GM12878 (cell line): ENCODE measurements around the gene FGD3. TPM values are rescaled to one million over a fixed set of nuclear protein-coding genes. Genes with fewer than 3 reads are reported as not detected.

ENCODE experiments used
- ATAC-seq: fragments of 200-7000 bp; cut with Tn5 transposase; 3 replicates; pipeline ENCODE4 v1.9.1; 2020; ENCODE audit warnings: mild to moderate bottlenecking, moderate library complexity
- BruUV-seq: library from RNA; stranded (reverse); fragments of 400-500 nt; replicated peaks from 2 replicates; lab custom pipeline; 2021; lab: Mats Ljungman, UMichigan
- CTCF ChIA-PET: fragments of 300-600 bp; sonication (Branson Sonifier 250); formaldehyde crosslinking; extraction: SDS; loops from one replicate; lab custom pipeline; 2021; ENCODE audit warnings: inconsistent platforms; lab: Yijun Ruan, JAX
- POLR2A ChIA-PET: fragments of 350-600 bp; formaldehyde crosslinking; extraction: SDS; loops from one replicate; lab custom pipeline; 2021; ENCODE audit warnings: inconsistent platforms; lab: Charles Lee
- RAD21 ChIA-PET: fragments of 300-600 bp; sonication (Branson Sonifier 250); formaldehyde crosslinking; loops from one replicate; lab custom pipeline; 2023; ENCODE audit warnings: antibody characterized with exemption; ENCODE audit not compliant: unreplicated experiment; lab: Charles Lee
- SMC1A ChIA-PET: fragments of 300-600 bp; sonication (Branson Sonifier 250); formaldehyde crosslinking; loops from one replicate; lab custom pipeline; 2023; ENCODE audit not compliant: unreplicated experiment, uncharacterized antibody; lab: Charles Lee
- DNase-seq: peaks from one replicate; pipeline ENCODE4 v3.0.0-alpha.2; 2011; ENCODE audit warnings: low read depth, low spot score
- FAIRE-seq: peaks from 3 replicates; lab custom pipeline; 2011; peaks lifted over from hg19 to GRCh38; lab: Jason Lieb, UNC
- H2AFZ ChIP-seq: 2 replicates; pipeline ENCODE4 v1.6.0; 2011; ENCODE audit warnings: low read depth, low read length, control low read depth; ENCODE audit not compliant: control insufficient read depth
- H3K27ac ChIP-seq: 2 replicates; pipeline ENCODE4 v1.5.1; 2011; ENCODE audit warnings: control low read depth; ENCODE audit not compliant: control insufficient read depth, insufficient read depth
- H3K27me3 ChIP-seq, 2 experiments: replicated peaks in 1 of 2; 2 replicates each; pipeline versions ENCODE4 v1.6.0 to v1.6.1; 2011; ENCODE audit warnings: low read length in 1 of 2; ENCODE audit not compliant: control insufficient read depth in 2 of 2, insufficient read depth in 2 of 2
- H3K36me3 ChIP-seq, 2 experiments: 2 replicates each; pipeline ENCODE4 v1.5.1; 2011; ENCODE audit warnings: low read length in 1 of 2; ENCODE audit not compliant: control insufficient read depth in 2 of 2, insufficient read depth in 2 of 2
- H3K4me1 ChIP-seq: 2 replicates; pipeline ENCODE4 v1.6.1; 2011; ENCODE audit warnings: mild to moderate bottlenecking, low read length, moderate library complexity, mixed read lengths; ENCODE audit not compliant: control insufficient read depth, insufficient read depth
- H3K4me2 ChIP-seq: 2 replicates; pipeline ENCODE4 v1.6.0; 2011; ENCODE audit warnings: control low read depth; ENCODE audit not compliant: control insufficient read depth, insufficient read depth
- H3K4me3 ChIP-seq: fragments of 200-600 bp; sonication (generic); 2 replicates; pipeline ENCODE4 v1.5.1; 2016
- H3K79me2 ChIP-seq: 2 replicates; pipeline ENCODE4 v1.6.0; 2011; ENCODE audit warnings: low read length; ENCODE audit not compliant: control insufficient read depth, insufficient read depth
- H3K9ac ChIP-seq: 2 replicates; pipeline ENCODE4 v1.8.0; 2011; ENCODE audit warnings: low read length, control low read depth, mixed read lengths; ENCODE audit not compliant: control insufficient read depth, insufficient read depth
- H3K9me3 ChIP-seq: replicated peaks from 3 replicates; pipeline ENCODE4 v1.5.1; 2011; ENCODE audit warnings: mild to moderate bottlenecking, low read length; ENCODE audit not compliant: control insufficient read depth, insufficient read depth
- H4K20me1 ChIP-seq: 2 replicates; pipeline ENCODE4 v1.6.0; 2011; ENCODE audit not compliant: control insufficient read depth, insufficient read depth
- JUNB ChIP-seq: IDR thresholded peaks from 2 replicates; pipeline ENCODE4 v1.6.1; 2016; ENCODE audit warnings: antibody characterized with exemption, mild to moderate bottlenecking
- NBN ChIP-seq: fragments of 450-650 bp; IDR thresholded peaks from 2 replicates; pipeline ENCODE4 v1.6.1; 2016
- NFIC ChIP-seq: IDR thresholded peaks from 2 replicates; pipeline ENCODE4 v1.6.1; 2012; ENCODE audit warnings: low read depth, mild to moderate bottlenecking, inconsistent platforms, low read length, moderate library complexity
- TCF3 ChIP-seq: IDR thresholded peaks from 2 replicates; pipeline ENCODE4 v1.6.1; 2012; ENCODE audit warnings: low read depth, mild to moderate bottlenecking, low read length, borderline replicate concordance; ENCODE audit not compliant: insufficient read depth
- WGBS: methylation state at CpG from one replicate; pipeline ENCODE4 v1.1.6; 2016; ENCODE audit warnings: low lambda C conversion rate; ENCODE audit not compliant: insufficient replicate concordance, insufficient coverage; ENCODE audit errors: missing lambda C conversion rate; 5-methylcytosine and 5-hydroxymethylcytosine counted together
- in situ Hi-C: fragments of 300-500 bp; cut with MboI; formaldehyde crosslinking; loops from 9 replicates; pipeline ENCODE4 v1.14.3; 2018; ENCODE audit warnings: mixed read lengths
- intact Hi-C: fragments of 100-400 bp; cut with micrococcal nuclease; formaldehyde crosslinking; loops from one replicate; pipeline ENCODE4 v1.14.2; 2022; ENCODE audit not compliant: unreplicated experiment
- polyA plus RNA-seq, 11 experiments: library from polyadenylated mRNA; depleted of rRNA in 4 of 11; unstranded in 6 of 11; stranded (reverse) in 5 of 11; fragments of >200 nt; fragmentation: Nextera tagmentation in 4 of 11; fragmentation: Illumina TruSeq in 1 of 11; extraction: Ambion mirVana in 4 of 11; extraction: Trizol in 1 of 11; gene quantifications; 1 replicate in 1 of 11; 2 replicates in 10 of 11; pipeline versions ENCODE4 v1.2.1 to v1.2.3, GENCODE V29; 2011 to 2016; ENCODE audit warnings: inconsistent platforms in 2 of 11, missing spikeins in 2 of 11, low read depth in 1 of 11
- total RNA-seq, 4 experiments: library from RNA; depleted of rRNA in 3 of 4; stranded (reverse); fragments of >200 nt in 3 of 4; fragmentation: Illumina TruSeq in 1 of 4; extraction: Trizol in 1 of 4; gene quantifications; 2 replicates each; pipeline versions ENCODE4 v1.2.1 to v1.2.3, GENCODE V29; 2013 to 2021
- TF ChIP-seq, protein P1 (sequence below): IDR thresholded peaks from 2 replicates; pipeline ENCODE4 v1.6.1; 2011; ENCODE audit warnings: low read depth, mild to moderate bottlenecking, low read length, moderate library complexity, borderline replicate concordance; ENCODE audit errors: extremely low read depth
- TF ChIP-seq, protein P2 (sequence below): fragments of 450-650 bp; IDR thresholded peaks from 2 replicates; pipeline ENCODE4 v1.6.1; 2017; ENCODE audit warnings: mild to moderate bottlenecking, moderate library complexity

The FGD3 gene
- total and polyA plus RNA-seq, 10 of the 15 experiments (the other 5 are each of a cell fraction or from before 2014, with no cell fraction given), result 0.26 to 18.1 (median 12.4) TPM

DNA sequence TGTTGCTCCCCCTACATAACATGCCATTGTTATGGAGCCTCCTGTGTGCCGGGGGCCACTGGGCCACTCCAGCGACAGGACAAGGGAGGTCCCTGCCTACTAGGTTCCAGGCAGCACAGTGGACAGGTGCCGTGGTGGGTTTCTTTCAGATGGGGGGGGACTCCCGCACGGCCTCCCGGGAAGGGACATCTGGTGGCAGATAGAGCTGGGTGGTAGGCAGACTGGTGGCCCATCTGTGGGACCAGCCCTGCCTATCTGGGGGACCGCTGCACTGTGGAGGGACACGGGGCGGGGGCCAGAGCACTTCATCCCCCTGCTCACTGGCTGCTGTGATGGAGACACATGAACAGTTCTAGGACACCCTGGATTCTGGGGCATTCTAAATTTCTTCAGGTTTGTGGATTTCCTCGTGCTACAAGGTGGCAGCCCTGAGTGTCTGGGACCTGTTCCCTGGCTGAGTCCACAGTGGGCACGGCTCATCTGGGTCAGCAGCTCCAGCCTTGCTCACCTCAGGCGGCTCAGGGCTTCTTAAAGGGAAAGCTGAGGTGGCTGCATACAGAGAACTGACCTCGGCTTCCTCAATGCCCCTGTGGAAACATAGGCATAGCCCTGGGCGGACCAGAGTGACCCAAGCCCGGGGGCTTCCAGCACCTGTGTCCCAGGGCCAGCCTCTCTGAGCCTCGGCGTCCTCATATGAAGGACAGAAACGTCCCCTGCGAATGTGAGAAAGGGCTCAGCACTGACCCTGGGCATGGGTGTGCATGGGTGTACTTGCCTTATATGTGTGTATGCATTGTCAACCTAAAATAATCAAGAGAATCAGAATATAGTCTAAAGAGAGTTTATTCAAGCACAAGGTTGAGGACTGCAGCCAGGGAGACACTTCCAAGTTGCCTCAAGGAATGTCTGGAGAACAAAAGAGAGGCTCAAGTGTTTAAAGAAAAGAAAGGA lies 22.5 kb downstream of the FGD3 start:
- ChIA-PET CTCF (no interaction called here), RAD21 (no interaction called here), SMC1A (no interaction called here), POLR2A (interaction anchor here (1.0 kb wide), 1 partner anchor 15 kb away, joined by 4 read pairs; no protein-coding TSS in a partner anchor)
- no peaks in the 10 kb centered on the region for H3K27me3 ChIP-seq
- no peaks in the 10 kb centered on the region for H3K9me3 ChIP-seq
- no peak overlapping the region for H3K4me2 ChIP-seq
- in situ Hi-C loops, result no loop called here
- H3K27ac ChIP-seq, result no peak overlapping the region
- H3K36me3 ChIP-seq, result no peaks in the 10 kb centered on the region; a peak in 1 of 4 replicates
- peaks cover 2% of the 10 kb centered on the region; the same call in 1 of the 2 replicates for H4K20me1 ChIP-seq
- no peak for FAIRE-seq
- H3K79me2 ChIP-seq, result peaks cover 24% of the 10 kb centered on the region
- ATAC-seq, result no peak
- H3K4me3 ChIP-seq, result no peak overlapping the region
- no peak overlapping the region for H2AFZ ChIP-seq
- no peak for TF ChIP-seq NBN
- TF ChIP-seq, protein P1, sequence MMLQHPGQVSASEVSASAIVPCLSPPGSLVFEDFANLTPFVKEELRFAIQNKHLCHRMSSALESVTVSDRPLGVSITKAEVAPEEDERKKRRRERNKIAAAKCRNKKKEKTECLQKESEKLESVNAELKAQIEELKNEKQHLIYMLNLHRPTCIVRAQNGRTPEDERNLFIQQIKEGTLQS, result no peak
- TF ChIP-seq, protein P2, sequence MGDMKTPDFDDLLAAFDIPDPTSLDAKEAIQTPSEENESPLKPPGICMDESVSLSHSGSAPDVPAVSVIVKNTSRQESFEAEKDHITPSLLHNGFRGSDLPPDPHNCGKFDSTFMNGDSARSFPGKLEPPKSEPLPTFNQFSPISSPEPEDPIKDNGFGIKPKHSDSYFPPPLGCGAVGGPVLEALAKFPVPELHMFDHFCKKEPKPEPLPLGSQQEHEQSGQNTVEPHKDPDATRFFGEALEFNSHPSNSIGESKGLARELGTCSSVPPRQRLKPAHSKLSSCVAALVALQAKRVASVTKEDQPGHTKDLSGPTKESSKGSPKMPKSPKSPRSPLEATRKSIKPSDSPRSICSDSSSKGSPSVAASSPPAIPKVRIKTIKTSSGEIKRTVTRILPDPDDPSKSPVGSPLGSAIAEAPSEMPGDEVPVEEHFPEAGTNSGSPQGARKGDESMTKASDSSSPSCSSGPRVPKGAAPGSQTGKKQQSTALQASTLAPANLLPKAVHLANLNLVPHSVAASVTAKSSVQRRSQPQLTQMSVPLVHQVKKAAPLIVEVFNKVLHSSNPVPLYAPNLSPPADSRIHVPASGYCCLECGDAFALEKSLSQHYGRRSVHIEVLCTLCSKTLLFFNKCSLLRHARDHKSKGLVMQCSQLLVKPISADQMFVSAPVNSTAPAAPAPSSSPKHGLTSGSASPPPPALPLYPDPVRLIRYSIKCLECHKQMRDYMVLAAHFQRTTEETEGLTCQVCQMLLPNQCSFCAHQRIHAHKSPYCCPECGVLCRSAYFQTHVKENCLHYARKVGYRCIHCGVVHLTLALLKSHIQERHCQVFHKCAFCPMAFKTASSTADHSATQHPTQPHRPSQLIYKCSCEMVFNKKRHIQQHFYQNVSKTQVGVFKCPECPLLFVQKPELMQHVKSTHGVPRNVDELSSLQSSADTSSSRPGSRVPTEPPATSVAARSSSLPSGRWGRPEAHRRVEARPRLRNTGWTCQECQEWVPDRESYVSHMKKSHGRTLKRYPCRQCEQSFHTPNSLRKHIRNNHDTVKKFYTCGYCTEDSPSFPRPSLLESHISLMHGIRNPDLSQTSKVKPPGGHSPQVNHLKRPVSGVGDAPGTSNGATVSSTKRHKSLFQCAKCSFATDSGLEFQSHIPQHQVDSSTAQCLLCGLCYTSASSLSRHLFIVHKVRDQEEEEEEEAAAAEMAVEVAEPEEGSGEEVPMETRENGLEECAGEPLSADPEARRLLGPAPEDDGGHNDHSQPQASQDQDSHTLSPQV, result no peak
- TF ChIP-seq TCF3, result no peak
- no peak for TF ChIP-seq JUNB
- no peak for TF ChIP-seq NFIC
- intact Hi-C loops, result no loop called here
- peaks cover 22% of the 10 kb centered on the region for H3K4me1 ChIP-seq
- 93% methylated on average over 17 of the region's 19 CpGs for WGBS
- DNase-seq, result no peak
- no TSS peak for BruUV-seq
- no peak overlapping the region for H3K9ac ChIP-seq
